Measurements from ENCODE around the gene LENEP.
A peak's percentile ranks its signal among the peaks of the same experiment; 100 is the strongest.

The LENEP gene

DNA sequence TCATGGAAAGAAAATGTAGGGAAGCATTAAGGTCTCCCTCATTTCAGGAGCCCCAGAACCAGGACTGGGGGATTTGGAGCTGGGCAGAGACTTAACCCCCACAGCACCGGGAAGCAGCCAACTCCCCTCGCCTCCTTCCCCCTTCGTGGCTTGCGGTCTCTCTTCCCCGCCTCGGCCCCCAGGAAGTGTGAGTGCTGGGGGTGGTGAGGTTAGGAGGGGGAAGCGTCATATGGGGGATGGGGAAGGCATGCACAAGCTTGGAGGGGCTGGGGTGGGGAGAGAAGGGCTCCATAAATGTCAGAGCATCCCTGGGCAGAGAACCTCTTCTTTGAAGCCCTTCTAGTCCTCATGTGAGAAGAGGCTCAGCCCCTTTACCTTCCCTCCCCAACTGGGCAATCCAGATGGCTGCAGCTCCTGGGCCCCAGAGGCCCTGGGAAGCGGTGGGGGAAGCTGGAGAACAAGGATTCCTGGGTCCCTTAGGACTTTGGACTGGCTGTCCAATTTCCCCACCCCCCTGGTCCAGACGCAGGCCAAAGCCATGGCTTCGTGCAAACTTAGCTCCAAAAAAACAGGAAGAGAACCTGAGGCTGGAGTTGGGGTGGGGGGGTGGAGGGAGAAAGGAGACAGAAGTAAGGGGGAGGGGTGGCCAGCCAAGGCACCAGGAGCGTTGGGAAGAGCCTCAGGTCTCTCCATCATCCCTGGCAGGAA, 17.0 kb downstream of the LENEP start:
- Histone ChIP-seq H3K36me3 (ENCODE audit: control insufficient read depth in 4 of 4, insufficient read depth in 4 of 4, low read length in 3 of 4) (peaks cover 0 to 13% (median 1%) of the 10 kb centered on the region in 4 experiments), H3K27me3 (replicated peaks in 2 of 5; ENCODE audit: control insufficient read depth in 4 of 5, insufficient read depth in 5 of 5, low read length in 4 of 5) (no peaks in the 10 kb centered on the region), H3K4me1 (ENCODE audit: control extremely low read depth in 1 of 4, control insufficient read depth in 4 of 4, insufficient read depth in 4 of 4, low read length in 3 of 4) (peaks cover 3 to 92% (median 81%) of the 10 kb centered on the region in 4 experiments), H3K4me3 (ENCODE audit: control insufficient read depth in 1 of 7, extremely low read depth in 1 of 7, insufficient read depth in 4 of 7, low read depth in 2 of 7, low read length in 6 of 7) (peak overlapping the region in 3 of 7 experiments; percentile 13 to 30 (median 19)), H3K9me3 (ENCODE audit: control extremely low read depth in 1 of 5, control insufficient read depth in 4 of 5, insufficient read depth in 2 of 5, low read depth in 1 of 5, low read length in 4 of 5) (no peaks in the 10 kb centered on the region), H3K27ac (ENCODE audit: insufficient read depth in 1 of 2, low read depth in 1 of 2, low read length in 2 of 2, poor library complexity in 1 of 2, severe bottlenecking in 2 of 2) (no peak overlapping the region)
- no peak for DNase-seq
- ChIA-PET POLR2A (no interaction called here), CTCF (interaction anchor here (0.6 to 1.2 kb wide), 3 partner anchors 10 to 22 kb away, joined by 3 to 4 read pairs (median 4); no protein-coding TSS in a partner anchor)
- 20% methylated on average over 2 of the region's 11 CpGs for WGBS (ENCODE audit: insufficient coverage)

GRCh38 chr1:155011004-155011416, 17.6 kb downstream of the LENEP start:
- no peaks in the 10 kb centered on the region for H3K27me3 ChIP-seq (replicated peaks in 2 of 5; ENCODE audit: control insufficient read depth in 4 of 5, insufficient read depth in 5 of 5, low read length in 4 of 5)
- DNase-seq, result no peak
- H3K4me1 ChIP-seq (ENCODE audit: control extremely low read depth in 1 of 4, control insufficient read depth in 4 of 4, insufficient read depth in 4 of 4, low read length in 3 of 4), result peaks cover 3 to 91% (median 79%) of the 10 kb centered on the region in 4 experiments
- ChIA-PET POLR2A (no interaction called here), CTCF (interaction anchor here (0.6 to 12.4 kb wide), 5 partner anchors 10 to 48 kb away, joined by 3 to 233 read pairs (median 3); partner anchors contain the start of genes LENEP and ZBTB7B)
- peaks cover 0 to 19% (median 2%) of the 10 kb centered on the region in 4 experiments for H3K36me3 ChIP-seq (ENCODE audit: control insufficient read depth in 4 of 4, insufficient read depth in 4 of 4, low read length in 3 of 4)
- H3K4me3 ChIP-seq (ENCODE audit: control insufficient read depth in 1 of 7, extremely low read depth in 1 of 7, insufficient read depth in 4 of 7, low read depth in 2 of 7, low read length in 6 of 7), result no peak overlapping the region
- no peak overlapping the region for H3K27ac ChIP-seq (ENCODE audit: insufficient read depth in 1 of 2, low read depth in 1 of 2, low read length in 2 of 2, poor library complexity in 1 of 2, severe bottlenecking in 2 of 2)
- WGBS (ENCODE audit: insufficient coverage), result 93% methylated on average over 5 of the region's 5 CpGs
- H3K9me3 ChIP-seq (ENCODE audit: control extremely low read depth in 1 of 5, control insufficient read depth in 4 of 5, insufficient read depth in 2 of 5, low read depth in 1 of 5, low read length in 4 of 5), result no peaks in the 10 kb centered on the region

- H3K27me3 ChIP-seq (replicated peaks in 2 of 5; ENCODE audit: control insufficient read depth in 4 of 5, insufficient read depth in 5 of 5, low read length in 4 of 5), result no peaks in the 10 kb centered on the region
- DNase-seq, result no peak
- no peak overlapping the region for H3K4me3 ChIP-seq (ENCODE audit: control insufficient read depth in 1 of 7, extremely low read depth in 1 of 7, insufficient read depth in 4 of 7, low read depth in 2 of 7, low read length in 6 of 7)
- no peaks in the 10 kb centered on the region for H3K9me3 ChIP-seq (ENCODE audit: control extremely low read depth in 1 of 5, control insufficient read depth in 4 of 5, insufficient read depth in 2 of 5, low read depth in 1 of 5, low read length in 4 of 5)
- POLR2A ChIA-PET, result interaction anchor here (0.6 to 1.6 kb wide), 2 partner anchors 8 to 12 kb away, joined by 3 to 4 read pairs; partner anchors contain the start of gene ZBTB7B
- no CpG with 5 or more reads among the region's 6 CpGs for WGBS (ENCODE audit: insufficient coverage)
- H3K36me3 ChIP-seq (ENCODE audit: control insufficient read depth in 4 of 4, insufficient read depth in 4 of 4, low read length in 3 of 4), result peaks cover 0 to 25% (median 2%) of the 10 kb centered on the region in 4 experiments
- CTCF ChIA-PET, result interaction anchor here (0.8 to 12.4 kb wide), 4 partner anchors 11 to 48 kb away, joined by 3 to 233 read pairs (median 3); partner anchors contain the start of genes LENEP and ZBTB7B
- no peak overlapping the region for H3K27ac ChIP-seq (ENCODE audit: insufficient read depth in 1 of 2, low read depth in 1 of 2, low read length in 2 of 2, poor library complexity in 1 of 2, severe bottlenecking in 2 of 2)
- H3K4me1 ChIP-seq (ENCODE audit: control extremely low read depth in 1 of 4, control insufficient read depth in 4 of 4, insufficient read depth in 4 of 4, low read length in 3 of 4), result peaks cover 3 to 91% (median 79%) of the 10 kb centered on the region in 4 experiments
Measured at GRCh38 chr1:155011437-155012025, 18.1 kb downstream of the LENEP start.

GRCh38 chr1:155012026-155012546, 18.7 kb downstream of the LENEP start:
- WGBS (ENCODE audit: insufficient coverage), result 21% methylated on average over 3 of the region's 9 CpGs
- H3K4me1 ChIP-seq (ENCODE audit: control extremely low read depth in 1 of 4, control insufficient read depth in 4 of 4, insufficient read depth in 4 of 4, low read length in 3 of 4), result peaks cover 3 to 91% (median 79%) of the 10 kb centered on the region in 4 experiments
- ChIA-PET CTCF (interaction anchor here (0.8 to 12.4 kb wide), 6 partner anchors 10 to 49 kb away, joined by 3 to 233 read pairs (median 3); partner anchors contain the start of genes LENEP and ZBTB7B), POLR2A (interaction anchor here (0.6 to 1.6 kb wide), 2 partner anchors 9 to 12 kb away, joined by 3 to 4 read pairs; partner anchors contain the start of gene ZBTB7B)
- peak overlapping the region in 1 of 7 experiments; percentile 7 for H3K4me3 ChIP-seq (ENCODE audit: control insufficient read depth in 1 of 7, extremely low read depth in 1 of 7, insufficient read depth in 4 of 7, low read depth in 2 of 7, low read length in 6 of 7)
- no peaks in the 10 kb centered on the region for H3K9me3 ChIP-seq (ENCODE audit: control extremely low read depth in 1 of 5, control insufficient read depth in 4 of 5, insufficient read depth in 2 of 5, low read depth in 1 of 5, low read length in 4 of 5)
- H3K27ac ChIP-seq (ENCODE audit: insufficient read depth in 1 of 2, low read depth in 1 of 2, low read length in 2 of 2, poor library complexity in 1 of 2, severe bottlenecking in 2 of 2), result no peak overlapping the region
- H3K27me3 ChIP-seq (replicated peaks in 2 of 5; ENCODE audit: control insufficient read depth in 4 of 5, insufficient read depth in 5 of 5, low read length in 4 of 5), result no peaks in the 10 kb centered on the region
- peak in 1 of 3 donors; percentile 39 for DNase-seq
- H3K36me3 ChIP-seq (ENCODE audit: control insufficient read depth in 4 of 4, insufficient read depth in 4 of 4, low read length in 3 of 4), result peaks cover 0 to 26% (median 2%) of the 10 kb centered on the region in 4 experiments

GRCh38 chr1:155012776-155013602, 19.6 kb downstream of the LENEP start:
- CTCF ChIA-PET, result interaction anchor here (0.8 to 12.4 kb wide), 7 partner anchors 9 to 72 kb away, joined by 3 to 233 read pairs (median 4); partner anchors contain the start of genes LENEP and ZBTB7B
- Histone ChIP-seq H3K27ac (ENCODE audit: insufficient read depth in 1 of 2, low read depth in 1 of 2, low read length in 2 of 2, poor library complexity in 1 of 2, severe bottlenecking in 2 of 2) (no peak overlapping the region), H3K4me3 (ENCODE audit: control insufficient read depth in 1 of 7, extremely low read depth in 1 of 7, insufficient read depth in 4 of 7, low read depth in 2 of 7, low read length in 6 of 7) (peak overlapping the region in 1 of 7 experiments; percentile 25), H3K36me3 (ENCODE audit: control insufficient read depth in 4 of 4, insufficient read depth in 4 of 4, low read length in 3 of 4) (peaks cover 0 to 26% (median 2%) of the 10 kb centered on the region in 4 experiments), H3K9me3 (ENCODE audit: control extremely low read depth in 1 of 5, control insufficient read depth in 4 of 5, insufficient read depth in 2 of 5, low read depth in 1 of 5, low read length in 4 of 5) (no peaks in the 10 kb centered on the region), H3K4me1 (ENCODE audit: control extremely low read depth in 1 of 4, control insufficient read depth in 4 of 4, insufficient read depth in 4 of 4, low read length in 3 of 4) (peaks cover 0 to 90% (median 78%) of the 10 kb centered on the region in 4 experiments), H3K27me3 (replicated peaks in 2 of 5; ENCODE audit: control insufficient read depth in 4 of 5, insufficient read depth in 5 of 5, low read length in 4 of 5) (no peaks in the 10 kb centered on the region)
- DNase-seq, result no peak
- POLR2A ChIA-PET, result interaction anchor here (1.6 kb wide), 1 partner anchor 13 kb away, joined by 4 read pairs; no protein-coding TSS in a partner anchor
- WGBS (ENCODE audit: insufficient coverage), result 83% methylated on average over 1 of the region's 3 CpGs

GRCh38 chr1:155013632-155014031, 20.2 kb downstream of the LENEP start:
- peaks cover 0 to 89% (median 74%) of the 10 kb centered on the region in 4 experiments for H3K4me1 ChIP-seq (ENCODE audit: control extremely low read depth in 1 of 4, control insufficient read depth in 4 of 4, insufficient read depth in 4 of 4, low read length in 3 of 4)
- H3K9me3 ChIP-seq (ENCODE audit: control extremely low read depth in 1 of 5, control insufficient read depth in 4 of 5, insufficient read depth in 2 of 5, low read depth in 1 of 5, low read length in 4 of 5), result no peaks in the 10 kb centered on the region
- ChIA-PET CTCF (interaction anchor here (1.2 to 12.4 kb wide), 4 partner anchors 15 to 71 kb away, joined by 3 to 233 read pairs (median 4); partner anchors contain the start of genes LENEP and ZBTB7B), POLR2A (no interaction called here)
- peaks cover 0 to 26% (median 2%) of the 10 kb centered on the region in 4 experiments for H3K36me3 ChIP-seq (ENCODE audit: control insufficient read depth in 4 of 4, insufficient read depth in 4 of 4, low read length in 3 of 4)
- DNase-seq, result peak in 1 of 3 donors; percentile 35
- peak overlapping the region in 1 of 2 experiments; percentile 6 for H3K27ac ChIP-seq (ENCODE audit: insufficient read depth in 1 of 2, low read depth in 1 of 2, low read length in 2 of 2, poor library complexity in 1 of 2, severe bottlenecking in 2 of 2)
- 11% methylated on average over 6 of the region's 8 CpGs for WGBS (ENCODE audit: insufficient coverage)
- peak overlapping the region in 1 of 7 experiments; percentile 19 for H3K4me3 ChIP-seq (ENCODE audit: control insufficient read depth in 1 of 7, extremely low read depth in 1 of 7, insufficient read depth in 4 of 7, low read depth in 2 of 7, low read length in 6 of 7)
- no peaks in the 10 kb centered on the region for H3K27me3 ChIP-seq (replicated peaks in 2 of 5; ENCODE audit: control insufficient read depth in 4 of 5, insufficient read depth in 5 of 5, low read length in 4 of 5)
